K562 (cell line): ENCODE results near the gene EIF2AK3. TPM values are rescaled to one million over a fixed set of nuclear protein-coding genes. Genes with fewer than 3 reads are reported as not detected.

Experiments used
- CUX1 ChIP-seq: fragments of 200-800 bp; sonication (Bioruptor generic); IDR thresholded peaks from 2 replicates; pipeline ENCODE4 v1.6.1; 2016; ENCODE audit warnings: missing genetic modification characterization, missing compliant biosample characterization
- L3MBTL2 ChIP-seq: fragments of 450-650 bp; IDR thresholded peaks from 2 replicates; pipeline ENCODE4 v1.6.1; 2016; ENCODE audit warnings: mild to moderate bottlenecking, moderate library complexity
- NR2C1 ChIP-seq, 2 experiments: fragments of 450-650 bp; IDR thresholded peaks; 2 replicates each; pipeline ENCODE4 v1.6.1; 2017; ENCODE audit warnings: mild to moderate bottlenecking in 2 of 2, antibody characterized with exemption in 1 of 2, inconsistent platforms in 1 of 2, missing compliant biosample characterization in 1 of 2, missing genetic modification characterization in 1 of 2
- POLR2A ChIP-seq: fragments of 450-650 bp; conservative IDR thresholded peaks from 2 replicates; pipeline ENCODE4 v1.6.1; 2016
- RAD21 ChIP-seq, 2 experiments: fragments of 250-450 bp in 1 of 2; fragments of 450-650 bp in 1 of 2; sonication (Bioruptor Pico) in 1 of 2; formaldehyde crosslinking in 1 of 2; IDR thresholded peaks in 1 of 2; conservative IDR thresholded peaks in 1 of 2; 2 replicates each; pipeline versions ENCODE4 v1.4.0 to v1.8.0; 2020 to 2022; ENCODE audit warnings: mild to moderate bottlenecking in 2 of 2, moderate library complexity in 1 of 2
- RREB1 ChIP-seq: fragments of 250-450 bp; sonication (Bioruptor Pico); IDR thresholded peaks from 2 replicates; pipeline ENCODE4 v1.4.0; 2020
- SIRT6 ChIP-seq: IDR thresholded peaks from one replicate; pipeline ENCODE4 v1.6.1; 2012; ENCODE audit warnings: low read depth, mild to moderate bottlenecking, control low read depth, inconsistent platforms, low read length, moderate library complexity
- ZBTB33 ChIP-seq: sonication (generic); formaldehyde crosslinking; IDR thresholded peaks from 2 replicates; pipeline ENCODE4 v1.8.1; 2023; ENCODE audit warnings: mild to moderate bottlenecking, missing genetic modification reagents
- ZNF511 ChIP-seq: sonication (generic); formaldehyde crosslinking; IDR thresholded peaks from 2 replicates; pipeline ENCODE4 v1.8.0; 2022; ENCODE audit warnings: mild to moderate bottlenecking, missing genetic modification reagents
- ZNF639 ChIP-seq, 2 experiments: fragments of 200-800 bp in 1 of 2; sonication (Bioruptor generic) in 1 of 2; sonication (generic) in 1 of 2; formaldehyde crosslinking in 1 of 2; IDR thresholded peaks in 1 of 2; conservative IDR thresholded peaks in 1 of 2; 2 replicates each; pipeline versions ENCODE4 v1.5.0 to v1.6.1; 2016 to 2020; ENCODE audit warnings: missing compliant biosample characterization in 1 of 2, missing genetic modification characterization in 1 of 2, missing genetic modification reagents in 1 of 2
- polyA plus RNA-seq, 8 experiments: library from polyadenylated mRNA; depleted of rRNA in 4 of 8; stranded (reverse) in 5 of 8; unstranded in 3 of 8; fragments of >200 nt; fragmentation: Nextera tagmentation in 2 of 8; fragmentation: Illumina TruSeq in 1 of 8; extraction: Ambion mirVana in 2 of 8; extraction: Trizol in 1 of 8; gene quantifications; 2 replicates each; pipeline versions ENCODE4 v1.2.1 to v1.2.3, GENCODE V29; 2011 to 2014; ENCODE audit warnings: inconsistent platforms in 1 of 8, missing spikeins in 1 of 8
- total RNA-seq, 7 experiments: library from RNA; depleted of rRNA in 6 of 7; stranded (reverse); fragments of >200 nt in 6 of 7; fragmentation: Illumina TruSeq in 2 of 7; extraction: Trizol in 2 of 7; gene quantifications; 2 replicates each; pipeline versions ENCODE4 v1.2.1 to v1.2.3, GENCODE V29; 2011 to 2021; ENCODE audit warnings: low replicate concordance in 1 of 7

Gene EIF2AK3
- total and polyA plus RNA-seq, 9 of the 15 experiments (the other 6 are each of a cell fraction or from before 2014, with no cell fraction given), result 1.7 to 11.6 (median 7.4) TPM

GRCh38 chr2:88658881-88659537 lies 31.7 kb upstream of the EIF2AK3 start (continued):
- TF ChIP-seq ZNF511 (CRISPR knock-in tag) (no peak), L3MBTL2 (peak; percentile 51; the same call in 1 of the 2 replicates), NR2C1 (IDR thresholded peaks at IDR 0.05) (no peak), NR2C1 (tag; IDR thresholded peaks at IDR 0.05) (no peak), RAD21 (CRISPR knock-in tag; conservative IDR thresholded peaks at IDR 0.05 in 1 of 2, IDR thresholded peaks at IDR 0.05 in 1 of 2) (no peak), ZBTB33 (no peak), ZNF639 (CRISPR knock-in tag; conservative IDR thresholded peaks at IDR 0.05 in 1 of 2, IDR thresholded peaks at IDR 0.05 in 1 of 2) (0 out of 4 replicates have a peak, but pooled peaks of 1 of the 2 experiments have one; percentile 32), RREB1 (CRISPR knock-in tag) (no peak), SIRT6 (no peak), POLR2A (no peak), CUX1 (peak; percentile 44; the same call in 1 of the 2 replicates)
